NCI-H524 treated with DMSO at 0.1 percent for 48 hours (cell line): ENCODE data around the gene RPL18A.

ENCODE experiments used
- DNase-seq: peaks from one replicate; lab custom pipeline; 2025; lab: John Stamatoyannopoulos, UW

Gene RPL18A

GRCh38 chr19:17910791-17911360 is 51.2 kb downstream of the RPL18A start:
- no peak for DNase-seq
